Measurements from ENCODE around the gene PI16. TPM values are rescaled to one million over a fixed set of nuclear protein-coding genes. Genes with fewer than 3 reads are reported as not detected.

The PI16 gene
- total RNA-seq, 1 donor from 2014 or later: not detected

GRCh38 chr6:36999061-36999750, 44.7 kb downstream of the PI16 start:
- no peak for DNase-seq (ENCODE audit: low read depth)

GRCh38 chr6:36999751-37000125, 45.2 kb downstream of the PI16 start:
- DNase-seq (ENCODE audit: low read depth): no peak

GRCh38 chr6:37004044-37004980, 49.8 kb downstream of the PI16 start:
- no peak for DNase-seq (ENCODE audit: low read depth)

- DNase-seq (ENCODE audit: low read depth): no peak
Measured at GRCh38 chr6:37005061-37005810, 50.7 kb downstream of the PI16 start, which contains the start of gene FGD2. Gene FGD2, plus strand, starts transcription at chr6:37005655. Its CDS starts 163 bp downstream, at chr6:37005818.

GRCh38 chr6:37005827-37006567, 51.5 kb downstream of the PI16 start:
- DNase-seq (ENCODE audit: low read depth): no peak

GRCh38 chr6:37006793-37007339, 52.3 kb downstream of the PI16 start:
- DNase-seq (ENCODE audit: low read depth): no peak

- no peak for DNase-seq (ENCODE audit: low read depth)
Measured at GRCh38 chr6:37007340-37008043, 53.0 kb downstream of the PI16 start.

GRCh38 chr6:37008484-37009465, 54.2 kb downstream of the PI16 start:
- DNase-seq (ENCODE audit: low read depth): no peak

GRCh38 chr6:37010402-37010892, 55.9 kb downstream of the PI16 start:
- DNase-seq (ENCODE audit: low read depth): peak; percentile 16

GRCh38 chr6:37011656-37012378, 57.3 kb downstream of the PI16 start:
- peak; percentile 13 for DNase-seq (ENCODE audit: low read depth)

- no peak for DNase-seq (ENCODE audit: low read depth)
Measured at GRCh38 chr6:37013516-37014491, 59.3 kb downstream of the PI16 start.

Other genes starting within 250 kb of the PI16 start
- gene CPNE5, start 115.3 kb upstream of the PI16 start, total RNA-seq: 0.13 and 1.2 TPM in 2 replicates
- gene PPIL1, start 79.9 kb upstream of the PI16 start, total RNA-seq: 28.4 and 31.3 TPM in 2 replicates
- gene C6orf89, start 68.8 kb upstream of the PI16 start, total RNA-seq: 44.8 and 65.6 TPM in 2 replicates
- 138 and 183 TPM in 2 replicates for gene MTCH1, start 31.5 kb downstream of the PI16 start, total RNA-seq
- not detected in 2 replicates for gene FGD2, start 50.9 kb downstream of the PI16 start, total RNA-seq
- gene PIM1, start 215.4 kb downstream of the PI16 start, total RNA-seq: 3.0 and 4.6 TPM in 2 replicates